HAP-1 (cell line): ENCODE data around the gene SLC26A6.

ENCODE experiments used
- DNase-seq, 2 experiments: peaks; one replicate each; pipeline ENCODE4 v3.0.0-alpha.2; 2016 to 2020; ENCODE audit warnings: low spot score in 2 of 2
- H3K27me3 ChIP-seq: fragments of 250-450 bp; sonication (Bioruptor Pico); 2 replicates; pipeline ENCODE4 v1.5.1; 2020; ENCODE audit warnings: low read depth, mild to moderate bottlenecking, moderate library complexity
- H3K36me3 ChIP-seq: fragments of 250-450 bp; sonication (Bioruptor Pico); replicated peaks from 2 replicates; pipeline ENCODE4 v1.5.1; 2020; ENCODE audit warnings: mild to moderate bottlenecking
- H3K4me1 ChIP-seq: fragments of 250-450 bp; sonication (Bioruptor Pico); 2 replicates; pipeline ENCODE4 v1.5.1; 2020; ENCODE audit warnings: mild to moderate bottlenecking
- H3K4me3 ChIP-seq: fragments of 250-450 bp; sonication (Bioruptor Pico); 2 replicates; pipeline ENCODE4 v1.5.1; 2020; ENCODE audit warnings: mild to moderate bottlenecking, moderate library complexity
- H3K9me3 ChIP-seq: fragments of 250-450 bp; sonication (Bioruptor Pico); 2 replicates; pipeline ENCODE4 v1.5.1; 2020; ENCODE audit warnings: mild to moderate bottlenecking, moderate library complexity
- in situ Hi-C: fragments of 300-500 bp; cut with MboI; formaldehyde crosslinking; loops from 3 replicates; pipeline ENCODE4 v1.14.3; 2020; ENCODE audit warnings: low sequenced_read_pairs, inconsistent platforms, mixed read lengths

Gene SLC26A6

DNA sequence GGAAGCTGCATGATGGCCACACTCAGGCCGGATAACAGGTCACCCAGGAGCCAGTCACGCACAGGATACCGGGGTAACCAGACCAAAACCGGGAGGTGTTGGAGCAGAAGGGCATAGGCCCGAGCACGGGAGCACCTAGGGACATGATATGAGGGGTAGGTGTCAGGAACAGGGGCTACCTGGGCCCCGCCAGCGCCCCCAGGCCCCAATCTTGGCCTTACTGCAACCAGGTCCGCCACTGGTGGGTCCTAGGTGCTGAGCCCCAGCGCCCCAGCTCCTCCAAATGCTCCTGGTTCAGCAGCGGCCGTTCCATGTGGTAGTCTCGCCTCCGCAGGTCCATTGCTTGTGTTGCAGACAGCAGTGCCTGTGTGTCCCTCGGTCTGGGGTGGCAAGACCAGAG lies 2.0 kb downstream of the SLC26A6 start:
- no peak overlapping the region for H3K4me3 ChIP-seq
- peaks cover 12% of the 10 kb centered on the region for H3K4me1 ChIP-seq
- in situ Hi-C loops: no loop called here
- H3K27me3 ChIP-seq: no peaks in the 10 kb centered on the region
- H3K36me3 ChIP-seq: peaks cover 24% of the 10 kb centered on the region; the same call in 1 of the 2 replicates
- no peak for DNase-seq
- no peaks in the 10 kb centered on the region for H3K9me3 ChIP-seq

- H3K27me3 ChIP-seq: no peaks in the 10 kb centered on the region
- H3K4me3 ChIP-seq: no peak overlapping the region
- peaks cover 31% of the 10 kb centered on the region; the same call in 1 of the 2 replicates for H3K36me3 ChIP-seq
- in situ Hi-C loops: no loop called here
- peaks cover 12% of the 10 kb centered on the region for H3K4me1 ChIP-seq
- DNase-seq: no peak
- H3K9me3 ChIP-seq: no peaks in the 10 kb centered on the region
Observed at GRCh38 chr3:48631516-48632448, 3.5 kb downstream of the SLC26A6 start.

- Histone ChIP-seq H3K27me3 (no peaks in the 10 kb centered on the region), H3K4me3 (no peak overlapping the region), H3K36me3 (peaks cover 38% of the 10 kb centered on the region), H3K9me3 (no peaks in the 10 kb centered on the region), H3K4me1 (peaks cover 6% of the 10 kb centered on the region)
- no peak for DNase-seq
- in situ Hi-C loops: no loop called here
Observed at GRCh38 chr3:48630833-48631232, 4.4 kb downstream of the SLC26A6 start.

DNA sequence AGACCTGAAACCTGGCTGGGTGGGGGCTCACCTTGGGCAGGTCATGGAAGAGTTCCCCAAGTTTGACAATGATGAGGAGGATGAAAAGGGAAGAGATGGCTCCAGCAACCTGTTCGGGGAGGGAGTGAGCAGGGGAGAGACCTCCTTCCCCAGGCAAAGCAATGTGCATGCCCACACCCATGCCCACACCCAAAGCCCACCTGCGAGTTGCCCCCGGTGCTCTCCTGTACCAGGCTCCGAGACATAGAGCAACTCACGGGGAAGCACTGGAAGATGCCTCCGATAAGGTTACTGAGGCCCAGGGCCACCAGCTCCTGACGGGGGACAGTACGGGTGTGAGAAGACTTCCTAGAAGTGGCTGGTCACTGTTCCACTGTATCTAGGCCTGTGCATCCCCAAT lies 4.9 kb downstream of the SLC26A6 start:
- peaks cover 6% of the 10 kb centered on the region for H3K4me1 ChIP-seq
- H3K4me3 ChIP-seq: no peak overlapping the region
- H3K36me3 ChIP-seq: peaks cover 41% of the 10 kb centered on the region
- DNase-seq: no peak
- no peaks in the 10 kb centered on the region for H3K27me3 ChIP-seq
- in situ Hi-C loops: no loop called here
- no peaks in the 10 kb centered on the region for H3K9me3 ChIP-seq

DNA sequence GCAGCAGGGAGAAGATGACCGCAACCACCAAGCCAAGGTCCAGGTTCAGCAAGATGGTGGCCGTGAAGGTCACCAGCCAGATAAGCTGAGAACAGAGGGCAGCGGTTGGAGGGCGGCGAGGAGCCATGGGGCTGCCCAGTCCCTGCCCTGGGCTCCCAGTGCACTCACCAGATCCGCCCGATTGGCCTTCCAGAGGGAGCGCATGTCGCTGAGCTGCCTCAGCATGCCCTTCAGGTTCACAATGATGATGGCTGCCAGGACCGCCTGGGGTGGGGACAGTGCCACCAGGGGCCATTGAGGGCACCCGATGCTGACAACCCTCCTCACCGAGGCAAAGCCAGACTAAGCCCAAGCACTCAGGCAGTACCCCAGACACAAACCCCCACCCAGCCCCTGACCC lies 5.4 kb downstream of the SLC26A6 start:
- H3K4me1 ChIP-seq: peaks cover 6% of the 10 kb centered on the region
- in situ Hi-C loops: no loop called here
- H3K36me3 ChIP-seq: peaks cover 41% of the 10 kb centered on the region
- no peaks in the 10 kb centered on the region for H3K9me3 ChIP-seq
- no peaks in the 10 kb centered on the region for H3K27me3 ChIP-seq
- no peak overlapping the region for H3K4me3 ChIP-seq
- no peak for DNase-seq

DNA sequence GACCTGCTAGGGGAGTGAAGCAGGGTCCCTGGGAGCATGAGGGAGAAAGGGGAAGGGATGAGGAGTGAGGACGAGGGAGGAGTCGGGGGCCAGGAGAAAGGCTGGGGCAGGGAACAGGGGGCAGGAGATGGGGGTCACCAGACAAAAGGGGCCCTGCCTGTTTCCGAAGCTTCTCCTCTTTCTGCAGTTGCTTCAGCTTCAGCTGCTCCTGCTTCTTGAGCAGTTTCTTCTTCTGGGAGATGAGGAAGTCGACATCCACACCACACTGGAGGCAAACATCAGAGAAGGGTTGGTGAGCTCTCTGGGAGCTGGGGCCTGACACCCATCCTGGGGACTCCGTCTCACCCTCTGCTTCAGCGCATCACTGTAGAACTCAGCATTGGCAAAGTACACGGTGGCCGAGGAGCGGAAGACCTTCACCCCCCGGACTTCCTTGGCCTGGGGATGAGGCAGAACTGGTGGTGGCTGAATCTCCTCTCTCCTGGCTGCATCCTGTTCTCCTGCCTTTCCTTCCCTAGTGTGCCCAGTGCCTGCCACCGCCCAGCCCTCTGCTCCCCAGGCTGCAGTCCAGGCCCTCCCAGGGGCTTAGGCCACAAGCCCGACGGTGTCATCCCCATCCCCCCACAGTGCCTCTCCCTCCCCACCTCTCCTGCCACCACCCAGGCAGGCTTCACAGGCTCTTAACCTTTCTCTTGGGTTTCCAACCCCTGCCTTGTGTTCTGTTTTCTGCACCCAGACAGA lies 6.8 kb downstream of the SLC26A6 start:
- Histone ChIP-seq H3K9me3 (no peaks in the 10 kb centered on the region), H3K27me3 (no peaks in the 10 kb centered on the region), H3K36me3 (peaks cover 41% of the 10 kb centered on the region), H3K4me3 (no peak overlapping the region), H3K4me1 (no peaks in the 10 kb centered on the region)
- in situ Hi-C loops: no loop called here
- no peak for DNase-seq

DNA sequence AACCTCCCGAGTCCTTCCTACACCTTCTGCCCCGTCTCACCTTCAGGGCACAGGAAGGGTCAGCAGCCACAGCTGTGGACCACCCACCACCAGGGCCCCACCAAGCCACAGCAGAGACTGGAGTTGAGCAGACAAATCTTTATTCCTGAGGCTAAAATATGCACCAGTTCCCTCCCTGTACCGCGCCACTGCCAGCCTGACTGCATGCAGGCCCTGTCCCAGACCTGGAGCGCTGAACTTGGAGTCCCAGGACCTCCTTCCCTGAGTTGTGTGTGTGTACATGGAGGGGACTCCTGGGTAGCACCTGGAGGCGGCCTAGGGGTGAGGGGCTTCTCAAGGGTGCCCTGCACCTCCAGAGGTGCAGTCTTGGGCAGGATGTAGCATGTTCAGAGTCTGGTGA lies 9.7 kb downstream of the SLC26A6 start:
- peaks cover 28% of the 10 kb centered on the region for H3K36me3 ChIP-seq
- H3K4me1 ChIP-seq: no peaks in the 10 kb centered on the region
- no peaks in the 10 kb centered on the region for H3K27me3 ChIP-seq
- H3K4me3 ChIP-seq: no peak overlapping the region
- in situ Hi-C loops: no loop called here
- H3K9me3 ChIP-seq: no peaks in the 10 kb centered on the region
- DNase-seq: no peak

DNA sequence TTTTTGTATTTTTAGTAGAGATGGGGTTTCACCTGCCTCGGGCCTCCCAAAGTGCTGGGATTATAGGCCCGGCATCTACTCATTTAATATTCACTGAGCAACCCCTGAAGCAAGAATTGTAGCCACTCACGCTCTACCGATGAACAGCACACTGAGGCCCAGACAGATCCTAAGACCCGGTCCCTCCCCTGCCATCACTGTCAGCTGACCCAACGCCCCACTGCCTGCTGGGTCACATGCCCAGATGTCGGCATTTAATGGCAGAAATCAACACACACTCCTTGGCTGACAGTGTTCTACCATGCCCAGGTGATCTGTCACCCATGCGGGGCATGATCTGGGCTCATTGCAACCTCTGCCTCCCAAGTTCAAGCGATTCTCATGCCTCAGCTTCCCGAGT lies 10.5 kb downstream of the SLC26A6 start:
- DNase-seq: no peak
- in situ Hi-C loops: no loop called here
- Histone ChIP-seq H3K27me3 (no peaks in the 10 kb centered on the region), H3K4me1 (no peaks in the 10 kb centered on the region), H3K9me3 (no peaks in the 10 kb centered on the region), H3K36me3 (peaks cover 20% of the 10 kb centered on the region), H3K4me3 (no peak overlapping the region)

GRCh38 chr3:48623851-48624547 lies 11.3 kb downstream of the SLC26A6 start:
- H3K4me3 ChIP-seq: no peak overlapping the region
- H3K27me3 ChIP-seq: no peaks in the 10 kb centered on the region
- H3K36me3 ChIP-seq: peaks cover 17% of the 10 kb centered on the region
- H3K9me3 ChIP-seq: no peaks in the 10 kb centered on the region
- no peak for DNase-seq
- in situ Hi-C loops: no loop called here
- no peaks in the 10 kb centered on the region for H3K4me1 ChIP-seq

DNA sequence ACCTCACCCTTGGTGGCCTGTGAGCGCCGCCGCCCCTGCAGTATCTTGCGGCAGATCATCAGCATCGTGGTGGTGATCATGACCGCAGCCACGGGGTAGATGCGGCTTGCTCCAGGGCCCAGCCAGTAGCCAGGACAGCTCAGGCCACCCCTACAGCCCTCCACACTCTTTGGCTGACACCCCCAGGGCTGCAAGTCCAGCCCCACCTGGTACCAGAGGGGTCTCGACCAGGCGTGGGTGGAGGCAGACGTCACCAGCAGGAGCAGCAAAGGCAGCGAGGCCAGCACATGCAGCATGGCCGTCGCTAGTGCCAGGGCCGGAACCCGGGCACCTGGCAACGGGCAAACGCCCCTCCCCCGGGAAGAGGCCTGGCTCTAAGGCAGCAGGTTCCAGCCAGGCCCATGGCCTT lies 13.8 kb downstream of the SLC26A6 start, which contains the start of gene TMEM89:
TMEM89 (minus strand) TSS at position 309 of the 409 bp plus-strand sequence; CDS start at position 296, 13 bp downstream.
- Histone ChIP-seq H3K4me1 (no peaks in the 10 kb centered on the region), H3K36me3 (peaks cover 7% of the 10 kb centered on the region), H3K4me3 (no peak within 1 kb of the TSS), H3K27me3 (no peaks in the 10 kb centered on the region), H3K9me3 (peaks cover 19% of the 10 kb centered on the region)
- DNase-seq: no peak
- in situ Hi-C loops: no loop called here

DNA sequence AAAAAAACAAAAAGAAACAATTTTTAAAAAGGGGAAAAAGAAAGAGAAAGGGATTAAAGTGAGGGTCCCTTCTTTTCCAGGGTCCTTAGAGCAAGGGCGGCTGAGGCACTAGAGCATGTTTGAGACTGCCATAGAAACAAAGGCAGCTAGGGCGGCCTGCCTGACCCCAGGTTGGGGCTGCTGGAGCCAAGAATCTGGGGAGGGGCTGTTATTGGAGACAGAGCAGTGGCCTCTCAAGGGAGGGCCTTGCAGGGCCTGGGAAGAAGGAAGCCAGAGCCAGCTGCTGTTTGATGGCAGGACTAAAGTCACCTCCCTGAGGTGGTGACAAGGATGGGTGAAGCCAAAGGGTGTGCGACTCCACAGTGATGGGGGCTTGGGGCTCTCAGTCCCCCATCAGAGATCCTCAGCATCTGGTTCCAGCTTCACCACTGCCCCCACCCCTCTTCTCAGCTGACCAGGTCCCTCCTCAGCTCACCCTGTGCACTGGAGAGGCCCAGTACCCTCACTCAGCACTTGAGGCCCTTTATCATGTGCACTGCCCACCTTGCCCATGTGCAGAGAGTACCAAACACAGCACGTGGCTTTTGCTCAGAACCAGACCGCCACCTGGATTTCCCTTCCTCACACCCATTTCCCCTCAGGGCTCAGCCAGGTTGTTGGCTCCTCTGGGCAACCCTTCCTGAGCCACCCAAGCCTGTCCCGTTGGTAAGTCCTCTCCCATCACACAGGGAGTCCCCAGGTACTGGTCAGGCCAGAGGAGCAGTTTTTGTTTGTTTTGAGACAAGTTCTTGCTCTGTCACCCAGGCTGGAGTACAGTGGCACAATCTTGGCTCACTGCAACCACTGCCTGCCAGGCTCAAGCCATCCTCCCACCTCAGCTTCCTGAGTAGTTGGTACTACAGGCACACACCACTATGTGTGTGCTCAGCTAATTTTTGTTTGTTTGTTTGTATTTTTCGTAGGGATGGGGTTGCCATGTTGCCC lies 15.4 kb downstream of the SLC26A6 start:
- no peaks in the 10 kb centered on the region for H3K27me3 ChIP-seq
- no peaks in the 10 kb centered on the region for H3K36me3 ChIP-seq
- H3K9me3 ChIP-seq: peaks cover 21% of the 10 kb centered on the region
- DNase-seq: no peak
- in situ Hi-C loops: no loop called here
- H3K4me3 ChIP-seq: no peak overlapping the region
- no peaks in the 10 kb centered on the region for H3K4me1 ChIP-seq

DNA sequence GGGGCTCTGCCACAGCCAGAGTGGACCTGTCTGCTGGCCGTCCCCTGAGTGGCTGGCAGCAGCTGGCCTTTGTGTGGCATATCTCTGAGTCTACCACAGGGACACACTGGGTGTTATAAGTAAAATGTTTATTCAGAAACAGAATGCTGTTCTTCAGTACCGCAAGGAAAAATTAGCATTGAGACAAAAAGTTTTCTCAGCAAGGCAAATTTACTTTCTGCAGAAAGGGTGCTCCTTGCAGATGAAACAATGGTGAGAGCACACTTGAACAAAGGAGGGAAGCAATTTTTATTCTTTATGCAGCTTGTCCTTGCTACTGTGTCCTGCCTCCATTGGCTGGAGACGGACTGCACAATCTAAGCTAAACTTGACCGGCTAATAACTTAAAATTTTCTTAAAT lies 17.7 kb downstream of the SLC26A6 start:
- in situ Hi-C loops: no loop called here
- Histone ChIP-seq H3K27me3 (no peaks in the 10 kb centered on the region), H3K9me3 (peaks cover 21% of the 10 kb centered on the region), H3K4me1 (no peaks in the 10 kb centered on the region), H3K4me3 (no peak overlapping the region), H3K36me3 (no peaks in the 10 kb centered on the region)
- DNase-seq: no peak

DNA sequence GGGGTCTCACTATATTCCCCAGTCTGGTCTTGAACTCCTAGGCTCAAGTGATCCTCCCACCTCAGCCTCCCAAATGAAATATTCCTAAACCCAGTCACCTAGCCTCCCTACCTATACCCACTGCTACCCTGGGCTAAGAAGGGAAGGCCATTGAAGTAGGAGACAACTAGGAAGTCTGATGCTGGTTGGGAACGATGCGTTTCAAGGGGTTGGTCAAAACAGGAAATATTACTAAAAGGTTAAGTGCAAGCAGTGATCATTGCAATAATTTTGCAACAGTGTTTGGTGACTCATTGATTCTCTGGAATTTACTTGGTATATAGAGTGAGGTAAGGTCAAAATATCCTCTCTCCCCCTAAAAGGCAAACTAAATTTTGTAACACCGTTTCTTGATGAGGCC lies 21.2 kb downstream of the SLC26A6 start:
- Histone ChIP-seq H3K27me3 (no peaks in the 10 kb centered on the region), H3K9me3 (peaks cover 21% of the 10 kb centered on the region), H3K36me3 (0 out of 2 replicates have a peak, but pooled peaks cover 4% of the 10 kb centered on the region), H3K4me1 (peaks cover 6% of the 10 kb centered on the region), H3K4me3 (no peak overlapping the region)
- in situ Hi-C loops: no loop called here
- DNase-seq: no peak
